Measurements from ENCODE around the gene RAB7A.
A peak's percentile ranks its signal among the peaks of the same experiment; 100 is the strongest.
"Not testable (repeated sequence)": the region's sequence is repeated elsewhere in the genome, so short reads cannot be mapped to it uniquely, and the experiment has no call there.

Gene RAB7A

DNA sequence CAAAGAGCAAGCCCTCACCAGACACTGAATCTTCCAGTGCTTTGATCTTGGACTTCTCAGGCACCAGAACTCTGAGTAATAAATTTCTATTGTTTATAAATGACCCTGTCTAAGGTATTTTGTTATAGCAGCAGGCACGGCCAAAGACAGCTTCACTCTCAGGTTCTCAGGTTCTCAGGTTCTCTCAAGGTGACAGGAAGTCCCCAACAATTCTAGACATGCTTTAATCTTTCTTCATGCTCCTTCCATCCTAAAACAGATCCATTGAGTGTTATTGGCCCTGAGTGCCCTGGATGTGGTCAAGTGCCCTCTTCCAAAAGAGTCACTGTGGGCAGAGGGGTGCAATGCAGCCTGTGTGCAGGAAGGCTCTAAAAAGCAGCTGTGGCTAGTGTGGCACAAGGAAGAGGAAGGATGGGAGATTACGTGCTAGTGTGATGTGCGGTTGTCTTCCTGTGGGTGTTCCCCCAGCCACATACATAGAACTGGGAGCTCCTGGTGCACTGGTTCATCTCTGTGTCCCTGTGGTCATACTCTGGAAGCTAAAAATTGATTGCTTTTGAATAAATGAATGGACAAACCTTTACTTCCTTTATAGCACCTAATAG, 11.0 kb upstream of the RAB7A start:
- Histone ChIP-seq H3K27me3 (ENCODE audit: control insufficient read depth, insufficient read depth, low read length) (no peaks in the 10 kb centered on the region), H3K4me1 (ENCODE audit: control insufficient read depth, insufficient read depth, low read length) (peaks cover 11% of the 10 kb centered on the region), H3K9ac (ENCODE audit: low read length) (no peak overlapping the region), H3K36me3 (ENCODE audit: control insufficient read depth, insufficient read depth, low read length) (no peaks in the 10 kb centered on the region), H3K27ac (ENCODE audit: low read depth, low read length) (no peak overlapping the region), H3K4me3 (ENCODE audit: low read depth, low read length) (no peak overlapping the region), H3K9me3 (ENCODE audit: control insufficient read depth, insufficient read depth, low read depth, low read length) (no peaks in the 10 kb centered on the region)

- H3K9me3 ChIP-seq (ENCODE audit: control insufficient read depth, insufficient read depth, low read depth, low read length), result not testable (repeated sequence)
These were observed 7.1 kb upstream of the RAB7A start for GRCh38 chr3:128718892-128719291.

GRCh38 chr3:128720891-128721290, 5.1 kb upstream of the RAB7A start:
- H3K27ac ChIP-seq (ENCODE audit: low read depth, low read length), result no peak overlapping the region
- H3K36me3 ChIP-seq (ENCODE audit: control insufficient read depth, insufficient read depth, low read length), result no peaks in the 10 kb centered on the region
- H3K4me1 ChIP-seq (ENCODE audit: control insufficient read depth, insufficient read depth, low read length), result peaks cover 45% of the 10 kb centered on the region
- H3K9me3 ChIP-seq (ENCODE audit: control insufficient read depth, insufficient read depth, low read depth, low read length), result no peaks in the 10 kb centered on the region
- no peak overlapping the region for H3K9ac ChIP-seq (ENCODE audit: low read length)
- H3K4me3 ChIP-seq (ENCODE audit: low read depth, low read length), result peak overlapping the region; percentile 35
- no peaks in the 10 kb centered on the region for H3K27me3 ChIP-seq (ENCODE audit: control insufficient read depth, insufficient read depth, low read length)

More at GRCh38 chr3:128718892-128719291, 7.1 kb upstream of the RAB7A start:
- H3K4me1 ChIP-seq (ENCODE audit: control insufficient read depth, insufficient read depth, low read length), result peaks cover 35% of the 10 kb centered on the region
- H3K27me3 ChIP-seq (ENCODE audit: control insufficient read depth, insufficient read depth, low read length); H3K27ac ChIP-seq (ENCODE audit: low read depth, low read length); H3K36me3 ChIP-seq (ENCODE audit: control insufficient read depth, insufficient read depth, low read length); H3K9ac ChIP-seq (ENCODE audit: low read length); H3K4me3 ChIP-seq (ENCODE audit: low read depth, low read length): not testable (repeated sequence)

- no peak overlapping the region for H3K4me3 ChIP-seq (ENCODE audit: low read depth, low read length)
These were observed 2.5 kb upstream of the RAB7A start for GRCh38 chr3:128723477-128723876.

GRCh38 chr3:128725547-128726022, 398 bp upstream of the RAB7A start:
- no peaks in the 10 kb centered on the region for H3K27me3 ChIP-seq (ENCODE audit: control insufficient read depth, insufficient read depth, low read length)

More at GRCh38 chr3:128723477-128723876, 2.5 kb upstream of the RAB7A start:
- Histone ChIP-seq H3K27me3 (ENCODE audit: control insufficient read depth, insufficient read depth, low read length) (no peaks in the 10 kb centered on the region), H3K36me3 (ENCODE audit: control insufficient read depth, insufficient read depth, low read length) (no peaks in the 10 kb centered on the region), H3K4me1 (ENCODE audit: control insufficient read depth, insufficient read depth, low read length) (peaks cover 56% of the 10 kb centered on the region), H3K9me3 (ENCODE audit: control insufficient read depth, insufficient read depth, low read depth, low read length) (no peaks in the 10 kb centered on the region), H3K27ac (ENCODE audit: low read depth, low read length) (no peak overlapping the region; the same call in 1 of the 2 replicates), H3K9ac (ENCODE audit: low read length) (no peak overlapping the region)

DNA sequence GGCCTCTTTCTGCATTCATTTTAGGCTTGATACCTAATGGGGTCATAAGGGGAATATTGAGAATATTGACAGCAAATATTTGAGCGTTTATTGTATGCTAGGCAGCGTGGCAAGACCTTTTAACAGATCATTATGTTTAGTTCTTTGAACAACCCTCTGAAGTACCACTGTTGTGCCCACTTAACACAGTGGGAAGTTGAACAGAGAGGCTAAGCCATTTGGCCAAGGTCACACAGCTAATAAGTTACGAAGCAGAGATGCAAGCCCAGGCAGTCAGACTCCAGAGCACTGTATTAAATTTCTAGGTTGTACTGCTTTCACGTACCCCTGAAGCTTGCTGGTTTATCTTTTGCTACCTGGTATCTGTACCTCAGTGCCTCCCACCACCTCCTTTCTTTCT, 1.1 kb downstream of the RAB7A start:
- Histone ChIP-seq H3K4me3 (ENCODE audit: low read depth, low read length) (peak overlapping the region; percentile 94), H3K4me1 (ENCODE audit: control insufficient read depth, insufficient read depth, low read length) (peaks cover 43% of the 10 kb centered on the region), H3K27ac (ENCODE audit: low read depth, low read length) (no peak overlapping the region), H3K9ac (ENCODE audit: low read length) (peak overlapping the region; percentile 92), H3K27me3 (ENCODE audit: control insufficient read depth, insufficient read depth, low read length) (no peaks in the 10 kb centered on the region), H3K9me3 (ENCODE audit: control insufficient read depth, insufficient read depth, low read depth, low read length) (no peaks in the 10 kb centered on the region), H3K36me3 (ENCODE audit: control insufficient read depth, insufficient read depth, low read length) (no peaks in the 10 kb centered on the region)

More at GRCh38 chr3:128725547-128726022, 398 bp upstream of the RAB7A start:
- Histone ChIP-seq H3K4me1 (ENCODE audit: control insufficient read depth, insufficient read depth, low read length) (peaks cover 51% of the 10 kb centered on the region), H3K27ac (ENCODE audit: low read depth, low read length) (no peak overlapping the region), H3K36me3 (ENCODE audit: control insufficient read depth, insufficient read depth, low read length) (no peaks in the 10 kb centered on the region), H3K9ac (ENCODE audit: low read length) (no peak overlapping the region), H3K9me3 (ENCODE audit: control insufficient read depth, insufficient read depth, low read depth, low read length) (no peaks in the 10 kb centered on the region), H3K4me3 (ENCODE audit: low read depth, low read length) (peak overlapping the region; percentile 94)

DNA sequence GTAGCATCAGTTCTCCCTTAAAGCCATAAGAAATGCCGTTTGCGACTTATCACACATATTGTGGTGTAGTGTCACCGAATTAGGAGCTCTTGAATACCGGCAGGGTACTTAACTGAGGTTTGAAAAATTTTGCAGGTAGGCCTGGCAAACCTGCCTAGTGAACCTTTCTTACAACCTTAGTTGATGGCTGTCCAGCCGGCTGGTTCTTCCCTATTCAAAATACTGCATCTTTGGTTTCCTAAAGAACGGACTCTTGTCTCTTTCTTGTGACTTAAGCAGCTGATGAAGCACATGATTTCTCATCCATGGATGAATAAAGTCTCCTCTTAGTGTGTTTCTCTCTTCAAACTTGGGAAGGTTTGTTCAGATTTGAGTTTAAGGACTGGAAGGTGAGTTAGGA, 1.5 kb downstream of the RAB7A start:
- H3K36me3 ChIP-seq (ENCODE audit: control insufficient read depth, insufficient read depth, low read length), result 0 out of 2 replicates have a peak, but pooled peaks cover 2% of the 10 kb centered on the region
- peak overlapping the region; percentile 94 for H3K4me3 ChIP-seq (ENCODE audit: low read depth, low read length)
- H3K4me1 ChIP-seq (ENCODE audit: control insufficient read depth, insufficient read depth, low read length), result peaks cover 39% of the 10 kb centered on the region
- peak overlapping the region; percentile 92 for H3K9ac ChIP-seq (ENCODE audit: low read length)
- no peaks in the 10 kb centered on the region for H3K27me3 ChIP-seq (ENCODE audit: control insufficient read depth, insufficient read depth, low read length)
- H3K27ac ChIP-seq (ENCODE audit: low read depth, low read length), result no peak overlapping the region
- no peaks in the 10 kb centered on the region for H3K9me3 ChIP-seq (ENCODE audit: control insufficient read depth, insufficient read depth, low read depth, low read length)

GRCh38 chr3:128727996-128728395, 2.0 kb downstream of the RAB7A start:
- H3K4me1 ChIP-seq (ENCODE audit: control insufficient read depth, insufficient read depth, low read length), result peaks cover 36% of the 10 kb centered on the region
- H3K27ac ChIP-seq (ENCODE audit: low read depth, low read length), result no peak overlapping the region

GRCh38 chr3:128728521-128728920, 2.5 kb downstream of the RAB7A start:
- H3K27ac ChIP-seq (ENCODE audit: low read depth, low read length); H3K36me3 ChIP-seq (ENCODE audit: control insufficient read depth, insufficient read depth, low read length); H3K27me3 ChIP-seq (ENCODE audit: control insufficient read depth, insufficient read depth, low read length); H3K9me3 ChIP-seq (ENCODE audit: control insufficient read depth, insufficient read depth, low read depth, low read length); H3K9ac ChIP-seq (ENCODE audit: low read length): not testable (repeated sequence)
- Histone ChIP-seq H3K4me3 (ENCODE audit: low read depth, low read length) (0 out of 2 replicates have a peak overlapping the region, but pooled peaks have one; percentile 94), H3K4me1 (ENCODE audit: control insufficient read depth, insufficient read depth, low read length) (peaks cover 31% of the 10 kb centered on the region)

More at GRCh38 chr3:128727996-128728395, 2.0 kb downstream of the RAB7A start:
- Histone ChIP-seq H3K9ac (ENCODE audit: low read length) (no peak overlapping the region), H3K36me3 (ENCODE audit: control insufficient read depth, insufficient read depth, low read length) (0 out of 2 replicates have a peak, but pooled peaks cover 6% of the 10 kb centered on the region), H3K4me3 (ENCODE audit: low read depth, low read length) (peak overlapping the region; percentile 94), H3K9me3 (ENCODE audit: control insufficient read depth, insufficient read depth, low read depth, low read length) (no peaks in the 10 kb centered on the region), H3K27me3 (ENCODE audit: control insufficient read depth, insufficient read depth, low read length) (no peaks in the 10 kb centered on the region)

GRCh38 chr3:128730471-128730870, 4.5 kb downstream of the RAB7A start:
- Histone ChIP-seq H3K9me3 (ENCODE audit: control insufficient read depth, insufficient read depth, low read depth, low read length) (no peaks in the 10 kb centered on the region), H3K27me3 (ENCODE audit: control insufficient read depth, insufficient read depth, low read length) (no peaks in the 10 kb centered on the region), H3K9ac (ENCODE audit: low read length) (no peak overlapping the region), H3K36me3 (ENCODE audit: control insufficient read depth, insufficient read depth, low read length) (peaks cover 6% of the 10 kb centered on the region; the same call in 1 of the 2 replicates), H3K27ac (ENCODE audit: low read depth, low read length) (no peak overlapping the region), H3K4me3 (ENCODE audit: low read depth, low read length) (no peak overlapping the region), H3K4me1 (ENCODE audit: control insufficient read depth, insufficient read depth, low read length) (peaks cover 24% of the 10 kb centered on the region)

DNA sequence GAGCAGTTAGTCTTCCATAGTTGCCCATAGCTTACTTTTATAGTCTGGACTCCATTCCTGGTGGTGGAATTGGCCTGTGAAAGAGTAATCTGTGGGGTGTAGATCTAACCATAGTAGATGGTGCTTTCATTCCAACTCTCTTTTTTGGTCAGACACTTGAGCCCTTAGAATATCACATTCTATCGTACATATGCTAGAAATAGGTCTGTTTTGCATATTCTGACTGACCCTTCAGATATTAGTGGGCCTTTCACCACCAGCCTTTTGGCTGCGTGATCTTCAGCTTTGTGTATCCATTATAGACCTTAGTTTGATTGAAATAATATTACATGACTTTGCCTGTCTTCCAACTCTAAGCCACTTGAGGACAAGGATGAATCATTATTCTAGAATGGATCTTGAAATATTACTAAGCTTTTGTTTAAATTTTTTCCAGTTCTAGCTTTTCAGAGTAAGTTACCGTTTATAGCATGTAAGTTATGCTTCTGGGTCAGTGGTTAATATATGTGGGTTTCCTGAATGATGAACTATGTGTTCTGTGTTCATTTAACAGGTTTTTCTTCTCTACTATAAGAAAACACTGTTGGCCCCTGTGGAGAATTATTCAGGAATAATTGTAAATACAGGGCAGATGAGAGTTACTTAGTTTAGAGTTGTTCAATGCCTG, 8.7 kb downstream of the RAB7A start:
- no peaks in the 10 kb centered on the region for H3K27me3 ChIP-seq (ENCODE audit: control insufficient read depth, insufficient read depth, low read length)
- H3K9ac ChIP-seq (ENCODE audit: low read length), result no peak overlapping the region
- peaks cover 35% of the 10 kb centered on the region for H3K36me3 ChIP-seq (ENCODE audit: control insufficient read depth, insufficient read depth, low read length)
- H3K27ac ChIP-seq (ENCODE audit: low read depth, low read length), result no peak overlapping the region
- peaks cover 2% of the 10 kb centered on the region; the same call in 1 of the 2 replicates for H3K9me3 ChIP-seq (ENCODE audit: control insufficient read depth, insufficient read depth, low read depth, low read length)
- H3K4me1 ChIP-seq (ENCODE audit: control insufficient read depth, insufficient read depth, low read length), result peaks cover 10% of the 10 kb centered on the region
- no peak overlapping the region for H3K4me3 ChIP-seq (ENCODE audit: low read depth, low read length)
